Adipocyte (in vitro differentiated cells): Measurements from ENCODE around the gene PIEZO1.

Source experiments
- DNase-seq: peaks from one replicate; pipeline ENCODE4 v3.0.0-alpha.2; 2015; ENCODE audit warnings: low read depth
- H3K27me3 ChIP-seq: replicated peaks from 2 replicates; pipeline ENCODE4 v1.7.0; 2013; ENCODE audit warnings: mild to moderate bottlenecking, low read length, moderate library complexity; ENCODE audit not compliant: control insufficient read depth, insufficient read depth
- H3K36me3 ChIP-seq: 2 replicates; pipeline ENCODE4 v1.7.0; 2013; ENCODE audit warnings: low read length, mild to moderate bottlenecking, moderate library complexity; ENCODE audit not compliant: control insufficient read depth, insufficient read depth, severe bottlenecking
- H3K4me1 ChIP-seq: 2 replicates; pipeline ENCODE4 v1.7.0; 2013; ENCODE audit warnings: mild to moderate bottlenecking, low read length, moderate library complexity; ENCODE audit not compliant: control insufficient read depth, insufficient read depth
- H3K4me3 ChIP-seq: 2 replicates; pipeline ENCODE4 v1.7.0; 2013; ENCODE audit warnings: mild to moderate bottlenecking, low read length, moderate library complexity
- H3K9ac ChIP-seq: 2 replicates; pipeline ENCODE4 v1.7.0; 2013; ENCODE audit warnings: mild to moderate bottlenecking, low read length, moderate library complexity
- H3K9me3 ChIP-seq: 2 replicates; pipeline ENCODE4 v1.7.0; 2013; ENCODE audit warnings: mild to moderate bottlenecking, low read length, moderate library complexity; ENCODE audit not compliant: control insufficient read depth

Gene PIEZO1

GRCh38 chr16:88697116-88697830 lies 87.7 kb downstream of the PIEZO1 start:
- H3K4me3 ChIP-seq = no peak overlapping the region
- H3K36me3 ChIP-seq = peaks cover 29% of the 10 kb centered on the region
- no peaks in the 10 kb centered on the region for H3K9me3 ChIP-seq
- no peak for DNase-seq
- no peaks in the 10 kb centered on the region for H3K4me1 ChIP-seq
- H3K9ac ChIP-seq = no peak overlapping the region
- no peaks in the 10 kb centered on the region for H3K27me3 ChIP-seq

GRCh38 chr16:88696441-88696840 lies 88.6 kb downstream of the PIEZO1 start:
- DNase-seq = no peak
- H3K36me3 ChIP-seq = peaks cover 29% of the 10 kb centered on the region
- H3K4me3 ChIP-seq = no peak overlapping the region
- H3K9me3 ChIP-seq = no peaks in the 10 kb centered on the region
- no peaks in the 10 kb centered on the region for H3K27me3 ChIP-seq
- H3K4me1 ChIP-seq = no peaks in the 10 kb centered on the region
- no peak overlapping the region for H3K9ac ChIP-seq

GRCh38 chr16:88695753-88696152 lies 89.3 kb downstream of the PIEZO1 start:
- no peak overlapping the region for H3K4me3 ChIP-seq
- no peak overlapping the region for H3K9ac ChIP-seq
- H3K9me3 ChIP-seq = no peaks in the 10 kb centered on the region
- DNase-seq = no peak
- no peaks in the 10 kb centered on the region for H3K4me1 ChIP-seq
- peaks cover 4% of the 10 kb centered on the region for H3K27me3 ChIP-seq
- H3K36me3 ChIP-seq = peaks cover 29% of the 10 kb centered on the region

- no peaks in the 10 kb centered on the region for H3K4me1 ChIP-seq
- peaks cover 9% of the 10 kb centered on the region for H3K27me3 ChIP-seq
- peaks cover 26% of the 10 kb centered on the region for H3K36me3 ChIP-seq
- H3K9ac ChIP-seq = no peak overlapping the region
- DNase-seq = no peak
- H3K4me3 ChIP-seq = no peak overlapping the region
- no peaks in the 10 kb centered on the region for H3K9me3 ChIP-seq
These were observed 89.8 kb downstream of the PIEZO1 start for GRCh38 chr16:88695218-88695617.

DNA sequence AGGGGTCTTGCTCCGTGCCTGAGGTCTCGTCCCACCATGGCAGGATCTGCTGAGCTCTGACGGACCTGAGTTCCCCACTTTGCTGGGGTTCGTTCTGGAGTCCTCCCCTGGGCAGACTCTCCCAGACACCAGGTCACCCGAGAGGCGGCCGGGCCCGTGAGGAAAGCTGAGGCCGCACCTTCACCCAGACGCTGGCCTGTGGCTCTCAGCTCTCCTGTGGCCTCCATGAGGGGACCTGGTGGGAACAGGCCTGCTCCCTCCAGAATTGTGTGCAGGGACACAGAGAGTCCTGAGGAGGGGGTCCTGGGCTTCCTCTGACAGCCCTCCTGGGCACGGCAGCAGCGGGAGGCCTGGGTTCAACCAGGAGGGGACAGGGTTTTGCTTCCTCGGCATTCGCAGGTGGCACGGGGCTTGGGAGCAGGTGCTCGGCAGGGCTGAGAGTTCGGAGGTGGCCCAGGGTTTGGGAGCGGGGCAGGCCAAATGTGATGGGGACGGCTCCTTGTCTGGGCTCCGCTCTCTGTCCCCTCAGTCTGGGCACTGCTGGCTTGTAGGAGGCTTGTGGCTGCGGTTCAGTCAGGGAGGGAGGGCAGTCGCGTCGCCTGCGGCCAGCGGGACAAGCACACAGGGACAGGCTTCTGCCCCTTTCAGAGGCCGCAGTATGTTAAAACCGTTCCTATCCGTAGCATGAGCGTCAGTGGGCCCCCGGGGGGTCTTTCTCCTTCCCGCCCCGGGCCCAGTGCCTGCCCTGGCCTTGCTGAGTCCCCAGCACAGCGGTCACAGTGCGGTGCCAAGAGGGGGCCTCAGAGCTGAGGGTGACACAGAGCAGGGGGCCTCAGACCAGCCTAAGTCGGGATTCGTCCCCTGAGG lies 90.6 kb downstream of the PIEZO1 start:
- H3K4me1 ChIP-seq = no peaks in the 10 kb centered on the region

DNA sequence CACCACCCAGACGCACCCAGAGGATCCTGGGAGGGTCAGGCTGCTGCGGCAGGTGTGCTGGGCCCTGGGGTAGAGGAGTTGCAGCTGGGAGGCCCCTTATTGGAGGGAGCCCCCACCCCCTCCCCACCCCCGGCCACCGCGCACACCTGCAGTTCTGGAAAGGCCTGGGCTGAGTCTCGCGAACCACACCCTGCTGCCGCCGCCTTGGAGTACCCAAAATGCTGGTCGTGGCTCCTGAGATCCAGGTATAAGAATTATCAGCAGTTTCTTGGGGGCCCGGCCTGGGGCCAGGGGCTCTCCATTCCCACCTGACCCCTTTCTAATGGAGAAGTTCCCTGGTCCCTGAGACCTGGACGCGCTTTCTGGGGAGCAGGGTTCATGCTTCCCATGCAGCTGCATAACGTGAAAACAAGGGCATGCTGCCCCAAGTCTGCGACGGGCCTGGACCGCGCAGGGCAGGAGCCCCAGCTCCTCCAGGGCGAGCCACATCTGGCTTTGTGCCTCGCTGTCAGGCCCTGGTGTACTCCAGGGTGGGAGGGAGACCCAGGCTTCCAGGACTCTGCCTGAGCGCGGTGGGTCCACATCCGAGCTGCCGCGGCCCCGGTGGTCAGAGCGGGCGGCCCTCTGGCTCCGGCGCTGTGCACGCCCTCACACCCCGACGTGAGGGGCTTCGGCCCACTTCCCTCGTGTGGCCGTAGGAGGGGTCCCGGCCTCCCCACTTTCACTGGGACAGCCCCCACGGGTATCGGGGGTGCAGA lies 91.4 kb downstream of the PIEZO1 start:
- Histone ChIP-seq H3K9ac (no peak overlapping the region), H3K36me3 (peaks cover 10% of the 10 kb centered on the region), H3K4me3 (no peak overlapping the region), H3K9me3 (no peaks in the 10 kb centered on the region), H3K27me3 (peaks cover 11% of the 10 kb centered on the region), H3K4me1 (no peaks in the 10 kb centered on the region)
- DNase-seq = no peak

More for the DNA sequence above, 90.6 kb downstream of the PIEZO1 start:
- Histone ChIP-seq H3K9ac (no peak overlapping the region), H3K36me3 (peaks cover 19% of the 10 kb centered on the region), H3K27me3 (peaks cover 11% of the 10 kb centered on the region), H3K4me3 (no peak overlapping the region), H3K9me3 (no peaks in the 10 kb centered on the region)
- DNase-seq = no peak

GRCh38 chr16:88692861-88693260 lies 92.2 kb downstream of the PIEZO1 start:
- Histone ChIP-seq H3K4me1 (no peaks in the 10 kb centered on the region), H3K9me3 (no peaks in the 10 kb centered on the region), H3K9ac (no peak overlapping the region), H3K27me3 (peaks cover 11% of the 10 kb centered on the region), H3K36me3 (peaks cover 4% of the 10 kb centered on the region), H3K4me3 (no peak overlapping the region)
- DNase-seq = no peak

GRCh38 chr16:88691924-88692560 lies 93.0 kb downstream of the PIEZO1 start:
- no peak overlapping the region for H3K4me3 ChIP-seq
- H3K27me3 ChIP-seq = peaks cover 11% of the 10 kb centered on the region
- no peaks in the 10 kb centered on the region for H3K36me3 ChIP-seq
- peaks cover 1% of the 10 kb centered on the region for H3K4me1 ChIP-seq
- no peak overlapping the region for H3K9ac ChIP-seq
- DNase-seq = no peak
- no peaks in the 10 kb centered on the region for H3K9me3 ChIP-seq

GRCh38 chr16:88691129-88691813 lies 93.7 kb downstream of the PIEZO1 start:
- Histone ChIP-seq H3K4me3 (no peak overlapping the region), H3K4me1 (peaks cover 7% of the 10 kb centered on the region), H3K9me3 (no peaks in the 10 kb centered on the region), H3K36me3 (no peaks in the 10 kb centered on the region), H3K27me3 (peaks cover 11% of the 10 kb centered on the region), H3K9ac (no peak overlapping the region)
- DNase-seq = no peak

DNA sequence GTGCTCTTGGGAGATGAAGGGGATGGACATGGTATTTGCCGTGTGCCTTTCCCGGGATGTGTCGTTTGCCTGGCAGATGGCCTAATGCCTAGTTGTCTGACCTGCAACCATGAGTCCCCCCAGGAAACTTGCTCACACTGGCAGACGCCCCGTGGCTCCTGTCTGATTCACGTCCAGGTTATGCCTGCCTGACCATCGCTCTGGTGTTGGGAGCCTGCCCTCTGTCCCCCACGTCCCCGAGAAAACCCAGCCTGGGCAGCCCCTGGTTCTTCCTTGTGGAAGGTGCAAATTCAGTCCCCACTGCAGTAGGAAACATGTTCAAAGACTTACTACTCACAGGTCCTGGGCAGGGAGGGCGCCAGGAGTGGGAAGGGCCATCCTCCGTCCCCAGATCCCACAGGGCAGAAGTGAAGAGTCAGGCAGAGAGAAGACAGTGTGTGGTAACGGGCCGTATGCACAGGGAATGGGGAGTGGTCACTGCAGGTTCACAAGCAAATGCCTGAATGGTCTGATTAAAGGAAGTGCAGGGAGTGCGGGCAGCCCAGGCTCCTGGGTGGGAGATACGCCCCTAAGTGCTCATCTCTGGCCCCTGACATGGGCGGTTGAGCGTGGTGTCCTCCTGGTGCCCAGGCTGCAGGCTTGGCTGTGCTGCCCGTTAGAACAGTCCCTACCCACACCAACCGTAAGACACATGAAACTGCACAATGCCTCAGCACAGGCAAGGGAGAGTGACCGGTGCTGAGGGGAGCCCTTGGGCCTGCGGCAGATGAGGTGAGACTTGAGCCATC lies 94.5 kb downstream of the PIEZO1 start:
- Histone ChIP-seq H3K36me3 (no peaks in the 10 kb centered on the region), H3K4me1 (peaks cover 8% of the 10 kb centered on the region), H3K9me3 (no peaks in the 10 kb centered on the region), H3K9ac (no peak overlapping the region), H3K27me3 (peaks cover 11% of the 10 kb centered on the region), H3K4me3 (no peak overlapping the region)
- DNase-seq = no peak
